ENCODE data around the gene TCERG1L. TPM values are rescaled to one million over a fixed set of nuclear protein-coding genes. Genes with fewer than 3 reads are reported as not detected.

Gene TCERG1L
- total and polyA plus RNA-seq, 9 of the 15 experiments (the other 6 are each of a cell fraction or from before 2014, with no cell fraction given) = not detected

DNA sequence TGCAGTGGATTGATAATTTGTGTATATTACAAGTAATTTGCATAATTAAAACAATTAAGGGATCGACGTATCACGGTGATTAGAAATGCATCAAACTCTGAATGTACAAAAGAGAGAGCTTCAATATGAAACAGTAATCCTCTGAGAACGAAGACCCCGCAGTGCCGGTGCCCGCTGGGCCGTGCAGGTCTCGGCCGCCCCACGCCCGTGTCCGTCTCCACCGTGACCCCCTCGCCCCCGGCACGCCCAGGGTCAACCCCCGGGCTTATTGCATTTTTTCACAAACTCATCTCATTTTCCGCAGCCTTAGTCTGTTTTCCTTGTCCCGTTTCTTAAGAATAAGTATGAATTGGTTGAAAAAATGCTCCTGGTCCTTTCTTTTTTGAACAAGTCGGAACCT is 218.6 kb downstream of the TCERG1L start (continued):
- TF ChIP-seq, protein P1, sequence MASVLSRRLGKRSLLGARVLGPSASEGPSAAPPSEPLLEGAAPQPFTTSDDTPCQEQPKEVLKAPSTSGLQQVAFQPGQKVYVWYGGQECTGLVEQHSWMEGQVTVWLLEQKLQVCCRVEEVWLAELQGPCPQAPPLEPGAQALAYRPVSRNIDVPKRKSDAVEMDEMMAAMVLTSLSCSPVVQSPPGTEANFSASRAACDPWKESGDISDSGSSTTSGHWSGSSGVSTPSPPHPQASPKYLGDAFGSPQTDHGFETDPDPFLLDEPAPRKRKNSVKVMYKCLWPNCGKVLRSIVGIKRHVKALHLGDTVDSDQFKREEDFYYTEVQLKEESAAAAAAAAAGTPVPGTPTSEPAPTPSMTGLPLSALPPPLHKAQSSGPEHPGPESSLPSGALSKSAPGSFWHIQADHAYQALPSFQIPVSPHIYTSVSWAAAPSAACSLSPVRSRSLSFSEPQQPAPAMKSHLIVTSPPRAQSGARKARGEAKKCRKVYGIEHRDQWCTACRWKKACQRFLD (CRISPR knock-in tag; IDR thresholded peaks at IDR 0.05) = no peak
- no peak for TF ChIP-seq ZNF197 (CRISPR knock-in tag; IDR thresholded peaks at IDR 0.05; ENCODE audit: low read depth)
- TF ChIP-seq, protein P2, sequence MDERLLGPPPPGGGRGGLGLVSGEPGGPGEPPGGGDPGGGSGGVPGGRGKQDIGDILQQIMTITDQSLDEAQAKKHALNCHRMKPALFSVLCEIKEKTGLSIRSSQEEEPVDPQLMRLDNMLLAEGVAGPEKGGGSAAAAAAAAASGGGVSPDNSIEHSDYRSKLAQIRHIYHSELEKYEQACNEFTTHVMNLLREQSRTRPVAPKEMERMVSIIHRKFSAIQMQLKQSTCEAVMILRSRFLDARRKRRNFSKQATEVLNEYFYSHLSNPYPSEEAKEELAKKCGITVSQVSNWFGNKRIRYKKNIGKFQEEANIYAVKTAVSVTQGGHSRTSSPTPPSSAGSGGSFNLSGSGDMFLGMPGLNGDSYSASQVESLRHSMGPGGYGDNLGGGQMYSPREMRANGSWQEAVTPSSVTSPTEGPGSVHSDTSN (CRISPR knock-in tag; IDR thresholded peaks at IDR 0.05; ENCODE audit: low read depth) = no peak
- TF ChIP-seq, protein P2 (tag; conservative IDR thresholded peaks at IDR 0.05; ENCODE audit: low read depth) = no peak

DNA sequence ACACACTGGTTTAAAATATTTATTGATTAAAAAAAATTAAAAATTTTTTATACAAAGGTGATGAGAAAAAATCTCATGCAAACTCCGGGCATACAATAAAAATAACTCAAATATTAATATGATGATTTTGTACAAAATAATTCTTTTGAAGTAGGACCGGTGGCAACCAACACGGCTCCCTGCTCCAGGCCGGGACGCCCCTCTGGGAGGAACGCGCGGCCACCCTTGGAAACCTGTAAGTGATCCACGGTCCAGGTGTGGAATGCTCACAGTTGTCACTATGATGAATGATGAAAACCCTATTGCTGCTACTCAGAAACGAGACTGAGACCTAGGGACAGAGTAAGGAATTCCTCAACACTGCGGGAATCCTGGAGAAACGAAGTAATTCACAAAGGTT is 219.1 kb downstream of the TCERG1L start:
- BruUV-seq (replicated peaks) = no TSS peak
- Histone ChIP-seq H2AFZ (ENCODE audit: low read depth, low read length) (no peak overlapping the region), H3K4me2 (ENCODE audit: insufficient read depth, low read length) (no peak overlapping the region), H3K36me3 (ENCODE audit: control insufficient read depth, insufficient read depth, low read length) (no peaks in the 10 kb centered on the region), H3K9me1 (ENCODE audit: control insufficient read depth, insufficient read depth, low read length) (no peaks in the 10 kb centered on the region), H3K9me3 (replicated peaks; ENCODE audit: control insufficient read depth, insufficient read depth, low read depth, low read length) (no peaks in the 10 kb centered on the region), H3K27ac (ENCODE audit: extremely low read depth, low read depth, low read length) (no peak overlapping the region), H3K27me3 (ENCODE audit: control insufficient read depth in 2 of 2, insufficient read depth in 2 of 2, low read length in 2 of 2) (peaks cover 0 to 24% of the 10 kb centered on the region in 2 experiments; a peak in 3 of 5 replicates), H3K4me3 (no peak overlapping the region), H4K20me1 (replicated peaks; ENCODE audit: control insufficient read depth, insufficient read depth, low read length) (no peaks in the 10 kb centered on the region), H3K9ac (ENCODE audit: insufficient read depth in 1 of 2, low read depth in 2 of 2, low read length in 2 of 2) (no peak overlapping the region), H3K79me2 (ENCODE audit: control insufficient read depth, insufficient read depth, low read length) (no peaks in the 10 kb centered on the region), H3K4me1 (replicated peaks in 1 of 2; ENCODE audit: control insufficient read depth in 2 of 2, insufficient read depth in 2 of 2, low read length in 2 of 2) (no peaks in the 10 kb centered on the region; a peak in 1 of 5 replicates)
- DNase-seq (ENCODE audit: extremely low read depth in 1 of 4, low spot score in 3 of 4) (no peak), FAIRE-seq (no peak), ATAC-seq (no peak)
- in situ Hi-C loops (cut with MboI) (no loop called here), intact Hi-C loops (cut with micrococcal nuclease) (no loop called here)
- POLR2A ChIA-PET = no interaction called here
- CTCF ChIA-PET (ENCODE audit: low intra/inter-chr PET ratio) = no interaction called here
- WGBS (ENCODE audit: insufficient coverage, low coverage, missing lambda C conversion rate) = 0% methylated on average over 12 of the region's 12 CpGs
- TF ChIP-seq NELFE (IDR thresholded peaks at IDR 0.05; ENCODE audit: insufficient read depth, insufficient read length) (no peak), ZNF23 (CRISPR knock-in tag; IDR thresholded peaks at IDR 0.05) (no peak), SMAD1 (IDR thresholded peaks at IDR 0.05; ENCODE audit: low read depth, low read length, partially characterized antibody) (no peak), ZBTB1 (CRISPR knock-in tag; IDR thresholded peaks at IDR 0.05; ENCODE audit: borderline replicate concordance, low read depth) (no peak), GTF2A2 (tag; IDR thresholded peaks at IDR 0.05) (no peak), ZSCAN32 (CRISPR knock-in tag; IDR thresholded peaks at IDR 0.05) (no peak), DPF2 (IDR thresholded peaks at IDR 0.05) (no peak), HDAC3 (IDR thresholded peaks at IDR 0.05; ENCODE audit: borderline replicate concordance, partially characterized antibody) (no peak), PURB (CRISPR knock-in tag; IDR thresholded peaks at IDR 0.05; ENCODE audit: low read depth) (no peak), KLF10 (CRISPR knock-in tag; IDR thresholded peaks at IDR 0.05) (no peak), ZNF444 (CRISPR knock-in tag; IDR thresholded peaks at IDR 0.05) (no peak), ZEB2 (IDR thresholded peaks at IDR 0.05) (no peak), TEAD4 (IDR thresholded peaks at IDR 0.05; ENCODE audit: low read length) (no peak), TEAD4 (CRISPR knock-in tag; IDR thresholded peaks at IDR 0.05; ENCODE audit: borderline replicate concordance) (no peak)
- TF ChIP-seq, protein P3, sequence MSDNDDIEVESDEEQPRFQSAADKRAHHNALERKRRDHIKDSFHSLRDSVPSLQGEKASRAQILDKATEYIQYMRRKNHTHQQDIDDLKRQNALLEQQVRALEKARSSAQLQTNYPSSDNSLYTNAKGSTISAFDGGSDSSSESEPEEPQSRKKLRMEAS (CRISPR knock-in tag; IDR thresholded peaks at IDR 0.05) = no peak
